ENCODE results near the gene ORMDL1. TPM values are rescaled to one million over a fixed set of nuclear protein-coding genes. Genes with fewer than 3 reads are reported as not detected.

ORMDL1 gene
- polyA plus RNA-seq, 3 donors: 76.4 to 204 (median 93.2) TPM

DNA sequence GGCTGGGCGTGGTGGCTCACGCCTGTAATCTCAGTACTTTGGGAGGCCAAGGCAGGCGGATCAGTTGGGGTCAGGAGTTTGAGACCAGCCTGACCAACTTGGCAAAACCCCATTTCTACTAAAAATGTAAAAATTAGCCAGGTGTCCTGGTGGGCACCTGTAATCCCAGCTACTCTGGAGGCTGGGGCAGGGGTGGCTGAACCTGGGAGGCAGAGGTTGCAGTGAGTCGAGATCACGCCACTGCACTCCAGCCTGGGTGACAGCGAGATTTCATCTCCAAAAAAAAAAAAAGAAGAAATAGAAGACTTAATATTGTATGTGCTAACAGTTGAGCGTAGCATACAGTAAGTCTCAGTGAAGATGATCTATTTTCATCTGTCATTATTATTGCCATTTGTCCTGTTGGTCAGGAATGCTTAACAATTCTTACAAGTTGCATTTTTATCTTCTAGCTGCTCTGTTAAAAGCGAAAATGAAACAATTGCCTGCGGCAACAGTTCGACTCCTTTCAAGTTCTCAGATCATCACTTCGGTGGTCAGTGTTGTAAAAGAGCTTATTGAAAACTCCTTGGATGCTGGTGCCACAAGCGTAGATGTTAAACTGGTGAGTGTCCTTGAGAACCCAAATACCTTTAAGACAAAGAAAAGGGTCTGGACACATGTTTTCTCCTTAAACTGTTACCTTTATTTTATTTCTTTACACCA lies 7.4 kb upstream of the ORMDL1 start:
- DNase-seq: no peak
- no peaks in the 10 kb centered on the region for H3K27me3 Mint-ChIP-seq (ENCODE audit: low read depth in 3 of 3)
- intact Hi-C loops (cut with micrococcal nuclease): no loop called here
- peaks cover 34 to 37% of the 10 kb centered on the region in 2 donors for H3K36me3 Mint-ChIP-seq
- no peaks in the 10 kb centered on the region for H3K4me1 Mint-ChIP-seq
- H3K27ac Mint-ChIP-seq: peak overlapping the region in 1 of 7 donors; percentile 15
- H3K4me2 ChIP-seq (replicated peaks; ENCODE audit: extremely low read depth, low read length, poor library complexity, severe bottlenecking): no peak overlapping the region
- H3K27me3 ChIP-seq (ENCODE audit: control insufficient read depth in 2 of 2, insufficient read depth in 2 of 2, low read length in 2 of 2): no peaks in the 10 kb centered on the region
- H3K79me2 ChIP-seq (ENCODE audit: insufficient read depth, low read length): peaks cover 35% of the 10 kb centered on the region
- H3K27ac ChIP-seq (ENCODE audit: low read depth in 1 of 2, low read length in 2 of 2): no peak overlapping the region
- TF ChIP-seq, protein P1, sequence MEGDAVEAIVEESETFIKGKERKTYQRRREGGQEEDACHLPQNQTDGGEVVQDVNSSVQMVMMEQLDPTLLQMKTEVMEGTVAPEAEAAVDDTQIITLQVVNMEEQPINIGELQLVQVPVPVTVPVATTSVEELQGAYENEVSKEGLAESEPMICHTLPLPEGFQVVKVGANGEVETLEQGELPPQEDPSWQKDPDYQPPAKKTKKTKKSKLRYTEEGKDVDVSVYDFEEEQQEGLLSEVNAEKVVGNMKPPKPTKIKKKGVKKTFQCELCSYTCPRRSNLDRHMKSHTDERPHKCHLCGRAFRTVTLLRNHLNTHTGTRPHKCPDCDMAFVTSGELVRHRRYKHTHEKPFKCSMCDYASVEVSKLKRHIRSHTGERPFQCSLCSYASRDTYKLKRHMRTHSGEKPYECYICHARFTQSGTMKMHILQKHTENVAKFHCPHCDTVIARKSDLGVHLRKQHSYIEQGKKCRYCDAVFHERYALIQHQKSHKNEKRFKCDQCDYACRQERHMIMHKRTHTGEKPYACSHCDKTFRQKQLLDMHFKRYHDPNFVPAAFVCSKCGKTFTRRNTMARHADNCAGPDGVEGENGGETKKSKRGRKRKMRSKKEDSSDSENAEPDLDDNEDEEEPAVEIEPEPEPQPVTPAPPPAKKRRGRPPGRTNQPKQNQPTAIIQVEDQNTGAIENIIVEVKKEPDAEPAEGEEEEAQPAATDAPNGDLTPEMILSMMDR (IDR thresholded peaks at IDR 0.05): no peak
- no peak overlapping the region for H3K4me3 Mint-ChIP-seq
- H3K4me3 ChIP-seq (replicated peaks in 1 of 3; ENCODE audit: low read depth in 2 of 3, low read length in 3 of 3): no peak overlapping the region
- H3K9me3 ChIP-seq (replicated peaks in 1 of 2; ENCODE audit: control insufficient read depth in 1 of 2, insufficient read depth in 1 of 2, low read length in 2 of 2): no peaks in the 10 kb centered on the region
- H4K20me1 ChIP-seq (ENCODE audit: insufficient read depth, low read length): no peaks in the 10 kb centered on the region
- no peaks in the 10 kb centered on the region for H3K4me1 ChIP-seq (ENCODE audit: control insufficient read depth in 1 of 2, insufficient read depth in 2 of 2, low read length in 2 of 2)
- WGBS (ENCODE audit: insufficient coverage): 100% methylated on average over 2 of the region's 12 CpGs
- no peak overlapping the region for H3K9ac ChIP-seq (ENCODE audit: insufficient read depth, low read length, poor library complexity, severe bottlenecking)
- H3K36me3 ChIP-seq (replicated peaks in 1 of 2; ENCODE audit: control insufficient read depth in 1 of 2, insufficient read depth in 2 of 2, low read length in 2 of 2): peaks cover 25 to 47% of the 10 kb centered on the region in 2 donors
- H2AFZ ChIP-seq (ENCODE audit: insufficient read depth, low read depth, low read length, poor library complexity, severe bottlenecking): no peak overlapping the region
- H3K9me3 Mint-ChIP-seq: no peaks in the 10 kb centered on the region

DNA sequence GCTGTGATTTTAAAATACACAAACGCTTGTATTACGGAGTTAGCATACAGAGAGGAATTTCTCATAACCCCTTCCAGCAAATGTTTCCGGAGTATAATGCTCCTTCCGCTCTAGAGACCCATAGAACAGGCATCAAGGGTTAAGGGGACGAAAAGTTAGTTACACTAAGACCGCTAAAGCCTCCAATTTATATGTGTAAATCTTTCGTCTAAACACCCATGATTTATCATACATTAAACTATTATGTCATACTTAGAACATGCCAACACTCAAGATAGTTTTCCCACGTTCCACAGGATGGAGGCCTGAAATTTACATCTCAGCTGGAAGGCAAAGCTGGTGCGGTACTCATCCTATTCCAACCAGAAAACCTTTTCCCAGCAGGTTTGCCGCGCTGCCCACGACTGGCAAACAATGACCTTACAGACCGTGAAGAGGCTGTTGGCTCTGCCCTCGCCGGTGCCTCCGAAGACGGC lies 650 bp downstream of the ORMDL1 start:
- H3K36me3 Mint-ChIP-seq: peaks cover 30 to 37% of the 10 kb centered on the region in 2 donors
- H3K36me3 ChIP-seq (replicated peaks in 1 of 2; ENCODE audit: control insufficient read depth in 1 of 2, insufficient read depth in 2 of 2, low read length in 2 of 2): peaks cover 28 to 36% of the 10 kb centered on the region in 2 donors
- H3K27ac ChIP-seq (ENCODE audit: low read depth in 1 of 2, low read length in 2 of 2): peak overlapping the region; percentile 81 to 90
- H3K79me2 ChIP-seq (ENCODE audit: insufficient read depth, low read length): peaks cover 90% of the 10 kb centered on the region
- peak overlapping the region; percentile 90 to 94 for H3K4me3 Mint-ChIP-seq
- H3K9me3 Mint-ChIP-seq: no peaks in the 10 kb centered on the region
- TF ChIP-seq, protein P1 (IDR thresholded peaks at IDR 0.05): no peak
- H3K27me3 ChIP-seq (ENCODE audit: control insufficient read depth in 2 of 2, insufficient read depth in 2 of 2, low read length in 2 of 2): no peaks in the 10 kb centered on the region
- H3K27ac Mint-ChIP-seq: peak overlapping the region; percentile 89 to 97 (median 94)
- under 1% methylated on average over 10 of the region's 17 CpGs for WGBS (ENCODE audit: insufficient coverage)
- peak overlapping the region; percentile 78 to 89 (median 85) for H3K4me3 ChIP-seq (replicated peaks in 1 of 3; ENCODE audit: low read depth in 2 of 3, low read length in 3 of 3)
- peaks cover 36% of the 10 kb centered on the region for H3K4me1 Mint-ChIP-seq
- intact Hi-C loops (cut with micrococcal nuclease): loop anchor here (5.0 to 10.0 kb wide), 3 partner anchors 111 to 339 kb away; partner anchors contain the start of genes ANKAR (in 1 of the 2), ASNSD1 (in 1 of the 2) and WDR75 (in 1 of the 2)
- no peaks in the 10 kb centered on the region for H3K9me3 ChIP-seq (replicated peaks in 1 of 2; ENCODE audit: control insufficient read depth in 1 of 2, insufficient read depth in 1 of 2, low read length in 2 of 2)
- H2AFZ ChIP-seq (ENCODE audit: insufficient read depth, low read depth, low read length, poor library complexity, severe bottlenecking): peak overlapping the region; percentile 92
- DNase-seq: peak in 2 of 3 donors; percentile 23 to 33
- no peaks in the 10 kb centered on the region for H3K27me3 Mint-ChIP-seq (ENCODE audit: low read depth in 3 of 3)
- peak overlapping the region; percentile 89 for H3K4me2 ChIP-seq (replicated peaks; ENCODE audit: extremely low read depth, low read length, poor library complexity, severe bottlenecking)
- peak overlapping the region; percentile 76 for H3K9ac ChIP-seq (ENCODE audit: insufficient read depth, low read length, poor library complexity, severe bottlenecking)
- H3K4me1 ChIP-seq (ENCODE audit: control insufficient read depth in 1 of 2, insufficient read depth in 2 of 2, low read length in 2 of 2): peaks cover 28 to 33% of the 10 kb centered on the region in 2 donors
- peaks cover 14% of the 10 kb centered on the region for H4K20me1 ChIP-seq (ENCODE audit: insufficient read depth, low read length)
